Right forelimb (tissue), 1 donor: Measurements from ENCODE around the gene RELB.

Experiments
- DNase-seq: peaks from one replicate; pipeline ENCODE4 v3.0.0-alpha.2; 2018

Gene RELB

GRCh38 chr19:45087531-45087930, 86.3 kb downstream of the RELB start:
- DNase-seq, result no peak
